HG03521 (cell line): ENCODE data around the gene KMT5B.

ENCODE experiments used
- ATAC-seq: cut with Tn5 transposase; IDR thresholded peaks from one replicate; pipeline ENCODE4 v1.9.1; 2021; ENCODE audit warnings: mild to moderate bottlenecking, moderate library complexity; ENCODE audit not compliant: unreplicated experiment

Gene KMT5B

DNA sequence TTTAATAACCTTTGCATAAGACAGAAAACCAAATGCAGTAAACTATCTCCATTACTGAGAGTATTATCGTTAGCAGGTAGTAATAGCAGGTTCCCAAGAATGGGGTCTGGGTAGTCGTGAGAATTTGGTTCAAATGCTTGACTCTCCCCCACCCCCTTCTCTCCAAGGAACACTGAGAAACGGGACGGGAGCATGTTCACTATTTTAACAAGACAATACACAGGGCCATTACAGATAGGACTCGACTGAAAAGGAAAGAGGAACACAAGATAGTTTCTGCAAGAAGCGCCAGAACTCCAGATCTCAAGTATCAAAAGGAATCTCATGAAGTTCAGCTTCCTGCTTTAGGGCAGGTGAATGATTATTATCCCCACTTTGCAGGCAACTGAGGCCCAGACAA lies 27.0 kb downstream of the KMT5B start:
- ATAC-seq, result no peak

DNA sequence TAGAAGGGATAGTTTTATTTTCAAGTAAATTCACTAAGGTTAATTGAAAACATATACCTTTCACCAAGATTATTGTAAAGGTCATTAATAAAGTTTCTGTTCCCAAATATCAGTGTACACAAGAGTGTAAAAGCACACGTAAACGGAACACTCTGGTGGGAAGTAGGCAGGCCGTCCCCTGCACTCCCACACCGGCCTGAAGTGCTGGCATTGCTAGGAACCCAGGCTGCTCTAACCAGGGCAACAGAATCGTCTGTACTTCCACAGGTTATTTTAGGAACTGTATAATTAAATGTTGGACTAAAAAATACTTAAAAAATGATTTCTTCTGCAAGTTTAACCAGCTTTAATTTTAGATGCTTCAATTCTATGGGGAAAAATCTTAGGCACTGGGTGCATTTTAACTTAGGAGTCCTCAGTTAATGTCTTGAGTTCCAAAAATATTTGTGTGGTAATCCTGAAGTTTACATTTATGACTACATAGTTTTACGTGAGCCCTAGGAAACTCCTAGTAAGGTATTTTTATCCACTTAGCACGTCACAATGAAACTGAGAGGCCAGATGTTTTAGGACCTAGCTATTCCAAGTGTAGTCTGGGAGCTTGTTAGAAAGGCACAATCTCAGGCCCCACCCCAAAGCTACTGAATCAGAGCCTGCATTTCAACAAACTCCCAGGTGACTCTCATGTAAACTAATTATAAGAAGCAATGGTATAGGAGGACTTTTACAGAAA lies 31.2 kb downstream of the KMT5B start:
- ATAC-seq, result no peak

DNA sequence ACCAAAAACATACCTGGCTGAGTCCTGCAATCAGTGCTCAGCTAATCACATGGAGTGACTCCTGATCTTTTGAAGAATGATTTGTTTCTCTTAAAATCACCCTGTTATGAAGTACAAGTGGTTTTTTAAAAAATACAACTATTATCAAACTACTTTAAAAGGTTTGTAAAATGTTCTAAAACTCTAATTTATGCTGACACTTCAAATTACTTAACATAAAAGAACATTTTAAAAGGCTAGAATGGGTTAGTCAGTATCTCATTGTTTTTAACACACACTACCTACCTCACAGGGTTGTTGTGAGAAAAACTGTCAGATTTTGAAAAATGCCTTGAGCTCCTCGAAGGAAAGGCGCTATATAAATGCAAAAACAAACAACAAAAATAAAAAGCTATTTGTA lies 33.2 kb downstream of the KMT5B start:
- no peak for ATAC-seq

DNA sequence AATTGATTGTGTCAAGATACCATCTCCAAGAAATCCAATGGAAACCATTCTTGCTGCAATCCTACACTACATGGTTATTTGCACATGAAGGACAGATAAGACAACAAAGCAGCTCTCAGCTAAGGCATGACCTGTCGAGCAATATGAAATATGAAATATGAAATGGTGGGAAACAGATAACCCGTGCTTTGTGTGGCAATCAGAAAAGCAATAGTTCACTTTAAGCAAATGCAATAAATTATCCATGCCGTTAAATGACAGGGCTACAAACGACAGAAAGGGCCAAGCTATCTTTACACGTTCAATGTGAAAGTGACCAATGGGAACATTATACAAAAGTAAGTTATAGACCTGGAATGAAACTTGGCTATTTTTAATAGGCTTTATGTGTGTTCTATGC lies 35.2 kb downstream of the KMT5B start:
- no peak for ATAC-seq

DNA sequence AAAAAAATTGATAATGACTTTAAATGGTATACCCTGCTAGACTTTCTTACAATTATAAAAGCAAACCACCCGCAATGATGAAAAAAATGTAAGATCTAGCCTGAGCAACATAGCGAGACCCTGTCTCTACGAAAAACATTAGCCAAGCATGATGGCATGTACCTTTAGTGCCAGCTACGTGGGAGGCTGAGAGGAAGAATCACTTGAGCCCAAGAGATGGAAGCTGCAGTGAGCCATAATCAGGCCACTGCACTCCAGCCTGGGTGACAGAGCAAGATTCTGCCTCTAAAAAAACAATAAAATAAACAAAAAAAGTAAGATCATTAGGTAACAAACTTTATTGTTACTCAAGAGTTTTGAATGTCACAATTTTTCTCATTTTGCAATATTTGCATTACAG lies 39.2 kb downstream of the KMT5B start:
- ATAC-seq, result no peak

DNA sequence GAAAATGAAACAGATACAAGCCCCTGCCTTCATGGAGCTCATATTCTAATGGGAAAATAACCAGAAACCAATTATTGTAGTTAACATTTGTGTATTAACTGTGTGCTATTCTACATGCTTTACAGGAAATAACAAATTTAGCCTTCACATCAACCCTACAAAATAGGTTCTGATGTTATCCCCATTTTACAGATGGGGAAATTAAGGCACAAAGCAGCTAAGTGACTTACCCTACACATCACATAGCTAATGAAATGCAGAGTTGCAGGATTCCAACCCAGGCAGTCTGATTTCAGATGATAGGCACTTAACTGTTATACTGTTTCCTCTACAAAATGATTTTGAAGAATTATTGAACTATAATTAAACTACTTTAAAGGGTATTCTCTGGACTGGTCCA lies 43.7 kb downstream of the KMT5B start:
- no peak for ATAC-seq

DNA sequence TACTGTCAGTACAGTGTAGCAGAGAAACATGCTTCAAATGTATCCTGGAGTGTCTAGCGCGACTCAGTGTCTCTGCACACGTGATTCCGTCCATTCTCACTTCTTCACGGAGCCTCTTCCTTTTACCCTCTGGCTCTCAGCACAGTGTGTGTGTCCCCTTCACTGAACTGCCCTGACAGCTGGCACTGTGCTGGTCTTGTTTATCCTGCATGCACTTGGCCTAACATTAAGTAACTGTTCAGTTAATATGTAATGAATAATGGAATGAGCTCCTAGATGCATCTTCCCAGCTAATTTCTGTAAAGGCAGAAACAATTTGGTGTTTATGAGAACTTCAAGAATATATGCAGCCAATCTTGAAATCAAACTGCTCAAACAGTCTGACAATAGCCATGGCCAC lies 44.4 kb downstream of the KMT5B start:
- no peak for ATAC-seq

DNA sequence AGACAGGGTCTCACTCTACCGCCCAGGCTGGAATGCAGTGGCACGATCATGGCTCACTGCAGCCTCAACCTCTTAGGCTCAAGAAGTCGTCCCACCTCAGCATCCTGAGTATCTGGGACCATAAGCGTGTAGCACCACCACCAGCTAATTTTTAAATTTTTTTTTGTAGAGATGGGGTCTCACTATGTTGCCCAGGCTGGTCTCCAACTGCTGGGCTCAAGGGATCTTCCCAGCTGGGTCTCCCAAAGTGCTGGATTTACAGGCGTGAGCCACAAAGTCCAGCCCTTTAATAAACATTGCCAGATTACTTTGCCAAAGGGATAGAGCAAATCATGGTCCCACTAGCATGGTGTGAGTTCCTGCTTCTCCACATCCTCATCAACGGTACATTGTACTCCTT lies 45.6 kb downstream of the KMT5B start:
- no peak for ATAC-seq

DNA sequence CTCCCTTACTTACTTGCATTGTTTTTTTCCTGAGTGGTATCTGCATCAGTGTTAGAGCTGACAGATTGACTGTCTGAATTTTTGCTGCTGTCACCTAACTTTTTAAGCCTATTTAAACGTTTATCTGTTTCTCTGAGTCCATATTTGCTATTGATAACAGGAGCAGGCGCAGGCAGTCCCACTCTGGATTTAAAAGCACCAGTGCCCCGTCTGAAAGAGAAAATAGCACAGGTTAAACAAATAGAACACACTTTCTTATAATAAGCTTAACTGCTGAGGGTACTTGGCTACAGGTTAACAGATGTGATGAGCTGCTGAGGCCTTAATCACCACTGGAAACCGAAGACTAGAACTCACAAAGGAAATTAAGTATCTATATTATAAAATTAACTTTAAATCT lies 46.1 kb downstream of the KMT5B start:
- ATAC-seq, result no peak

DNA sequence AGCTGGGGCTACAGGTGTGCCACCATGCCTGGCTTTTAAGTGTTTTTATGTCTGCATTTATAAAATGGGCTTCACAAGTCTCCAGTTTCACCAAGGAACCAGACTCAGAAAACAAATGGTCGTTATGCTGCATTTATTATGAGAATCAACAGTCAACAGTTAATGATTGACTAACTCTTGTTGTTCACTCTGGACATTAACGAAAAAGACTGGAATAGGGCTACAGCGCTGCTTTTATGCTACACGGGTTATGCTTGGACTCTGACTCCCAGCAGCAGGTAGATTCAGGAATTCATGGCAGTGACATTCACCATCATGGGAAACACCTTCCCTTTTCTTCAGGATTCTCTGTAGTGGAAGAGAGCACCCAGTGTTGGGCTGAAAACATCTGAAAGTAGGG lies 47.5 kb downstream of the KMT5B start:
- ATAC-seq, result no peak

DNA sequence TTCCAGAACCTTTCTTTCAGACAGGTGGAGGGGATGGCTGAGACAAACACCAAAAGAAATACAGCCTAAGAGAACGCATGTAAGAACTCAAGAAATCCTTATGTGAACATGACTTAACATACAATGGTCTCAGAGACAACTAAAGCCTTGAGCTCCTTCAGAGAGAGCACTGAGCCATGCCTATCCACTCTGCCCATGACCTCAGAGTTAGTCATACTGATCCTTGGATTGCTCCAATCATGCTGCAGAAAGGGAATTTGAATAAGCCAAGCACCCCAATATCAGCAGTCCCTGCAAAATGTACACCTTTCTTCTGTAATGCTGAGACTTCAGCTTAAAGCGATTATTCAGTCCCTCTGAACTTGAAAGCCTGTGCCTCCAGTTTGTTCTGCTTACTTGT lies 48.7 kb downstream of the KMT5B start:
- ATAC-seq, result no peak

DNA sequence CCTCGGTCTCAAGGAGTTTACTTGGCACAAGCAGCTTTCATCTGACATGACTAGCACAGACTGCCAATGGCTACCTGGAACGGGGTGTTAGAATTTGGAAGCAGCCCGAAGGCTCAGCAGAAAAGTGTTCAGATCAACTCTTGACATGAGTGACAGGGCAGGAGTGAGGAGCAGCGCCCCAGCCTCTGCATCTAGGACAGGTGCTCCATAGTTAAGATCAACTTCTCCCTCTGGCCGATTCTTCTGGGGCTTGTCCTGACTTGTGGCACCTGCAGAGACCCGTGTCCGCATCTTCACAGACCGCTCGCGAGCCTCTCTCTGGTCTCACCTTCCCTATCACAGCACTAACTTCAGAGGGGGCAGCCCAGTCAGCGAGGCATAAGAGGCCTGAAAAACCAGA lies 49.4 kb downstream of the KMT5B start:
- ATAC-seq, result no peak

DNA sequence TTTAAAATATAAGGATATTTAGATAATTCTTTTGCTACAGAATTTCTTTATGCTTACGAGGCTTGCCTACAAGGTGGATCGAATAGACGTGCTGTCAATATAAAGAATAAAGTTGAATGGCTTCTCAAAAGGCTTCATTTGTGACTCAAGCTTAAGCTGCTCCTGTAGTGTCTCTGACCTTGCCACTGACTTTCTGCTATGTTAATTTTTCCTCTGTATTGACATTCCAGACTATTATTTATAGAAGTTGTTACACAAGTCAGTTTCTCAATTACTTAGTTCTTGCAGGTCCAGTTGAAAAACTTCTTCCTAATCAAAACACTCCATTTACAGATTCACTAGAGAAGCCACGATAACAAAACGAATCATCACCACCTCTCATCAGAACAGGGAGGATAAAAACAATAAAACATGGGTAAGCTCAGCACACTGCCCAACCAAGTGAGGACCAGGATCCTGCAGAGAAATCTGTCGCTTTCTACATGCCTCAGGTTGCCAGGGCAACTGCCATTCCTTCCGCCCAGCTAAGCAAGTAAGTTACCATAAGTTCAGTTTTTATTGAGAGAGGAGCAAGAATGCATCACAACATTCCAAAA lies 52.9 kb downstream of the KMT5B start:
- ATAC-seq, result no peak

DNA sequence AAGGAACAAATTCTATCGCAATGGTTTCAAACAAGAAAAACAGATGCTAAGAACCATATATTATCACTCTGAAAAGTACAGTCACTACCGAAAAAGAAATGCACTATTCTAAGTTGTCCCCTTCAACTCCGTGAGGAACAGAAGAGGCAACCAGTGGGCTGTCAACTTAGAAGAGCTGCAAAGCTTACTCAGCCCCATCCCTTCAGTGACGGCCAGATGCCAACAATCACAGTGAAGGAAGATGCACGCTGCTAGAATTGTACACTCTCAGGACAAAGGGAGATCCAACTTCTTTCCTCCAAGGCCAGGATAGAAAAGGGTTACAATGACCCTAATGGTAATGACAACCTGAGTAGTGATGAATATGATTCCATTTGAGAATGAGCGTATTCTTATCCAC lies 53.4 kb downstream of the KMT5B start:
- no peak for ATAC-seq

DNA sequence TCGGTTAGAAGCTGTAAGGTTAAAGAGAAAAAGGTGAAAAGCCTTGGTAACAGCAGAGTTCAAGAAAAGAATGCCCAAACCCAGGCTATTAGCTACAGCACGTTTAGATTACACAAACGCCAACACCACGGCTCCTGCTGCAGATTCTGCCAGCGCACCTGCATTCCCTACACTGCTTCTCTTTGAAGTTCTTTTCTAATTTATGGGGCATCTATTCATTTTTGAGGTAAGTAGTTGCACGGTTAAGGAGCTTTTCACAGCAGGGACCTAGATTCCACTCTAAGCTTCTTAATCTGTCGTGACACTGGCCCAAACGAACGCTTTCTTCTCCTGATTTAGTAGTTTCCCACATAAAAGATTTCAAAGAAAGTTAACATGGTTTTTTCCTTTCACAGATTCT lies 53.9 kb downstream of the KMT5B start:
- no peak for ATAC-seq

DNA sequence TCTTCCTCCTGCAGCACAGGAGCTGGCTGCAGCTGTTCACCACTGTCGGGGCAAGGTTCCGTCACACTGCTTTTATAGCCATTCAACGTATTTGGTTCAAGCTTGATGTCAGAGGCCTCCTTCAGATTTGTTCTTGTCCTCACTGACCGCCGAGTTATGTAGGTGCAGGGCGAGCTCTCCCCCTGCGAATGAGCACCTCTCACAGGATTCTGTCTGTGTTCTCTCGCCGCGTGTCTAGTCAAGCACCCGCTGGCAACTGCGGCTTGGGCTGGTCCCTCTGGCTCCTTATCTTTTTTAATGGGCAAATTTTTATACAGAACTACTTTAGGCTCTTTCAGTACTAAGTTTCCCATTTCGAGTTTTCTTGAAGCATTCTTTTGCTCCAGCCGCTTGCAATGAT lies 54.5 kb downstream of the KMT5B start:
- ATAC-seq, result no peak

DNA sequence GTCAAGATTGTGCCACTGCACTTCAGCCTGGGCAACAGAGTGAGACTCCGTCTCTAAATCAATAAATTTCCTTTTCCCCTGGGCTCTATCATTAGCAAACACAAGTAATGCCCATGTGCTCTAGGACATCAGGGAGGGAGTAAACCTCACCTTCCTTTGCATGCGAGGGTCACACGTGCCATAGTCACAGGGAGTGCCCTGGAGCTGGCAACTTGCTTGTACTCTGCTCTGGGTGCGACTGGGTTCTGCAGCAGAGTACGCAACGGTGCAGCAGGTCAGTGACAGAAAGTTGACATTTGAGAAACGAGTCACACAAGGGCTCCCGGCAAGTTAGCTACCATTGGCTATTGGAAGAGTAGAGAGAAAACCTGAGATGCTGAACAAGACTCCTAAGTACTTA lies 59.4 kb downstream of the KMT5B start:
- ATAC-seq, result no peak

DNA sequence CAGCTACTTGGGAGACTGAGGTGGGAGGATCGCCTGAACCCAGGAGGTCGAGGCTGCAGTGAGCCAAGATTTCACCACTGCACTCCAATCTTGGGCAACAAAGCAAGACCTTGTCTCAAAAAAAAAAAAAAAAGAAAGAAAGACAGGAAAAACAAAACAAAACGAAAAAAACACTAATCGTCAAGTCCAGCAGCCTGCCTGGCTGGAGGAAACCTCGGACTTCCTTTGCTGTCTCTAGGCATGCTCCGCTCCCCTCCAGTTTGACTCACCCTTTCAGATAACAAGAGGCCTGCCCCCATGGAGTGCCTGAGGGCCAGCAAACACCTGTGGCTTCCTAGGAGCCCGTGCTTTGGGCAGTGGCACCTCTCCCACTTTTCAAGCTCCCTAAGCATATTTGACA lies 63.1 kb downstream of the KMT5B start:
- no peak for ATAC-seq

DNA sequence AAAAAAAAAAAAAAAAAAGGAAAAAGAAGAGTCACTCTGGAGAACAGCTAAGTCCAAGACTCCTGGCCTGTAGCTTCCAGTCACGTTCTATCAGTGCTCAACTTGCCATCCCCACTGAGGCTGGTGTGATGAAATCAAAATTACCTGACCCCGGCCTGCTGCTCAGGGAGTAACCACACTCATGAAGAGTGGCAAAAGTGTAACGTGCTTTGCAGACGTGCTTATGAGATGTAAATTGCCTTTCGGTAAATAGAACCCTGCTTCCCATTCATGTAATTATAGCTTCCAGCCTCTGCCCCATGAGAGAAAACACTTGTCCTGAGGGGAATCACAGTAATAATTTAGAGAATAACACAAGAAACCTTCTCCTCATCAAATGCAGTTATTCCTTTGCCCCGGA lies 63.7 kb downstream of the KMT5B start:
- ATAC-seq, result no peak

DNA sequence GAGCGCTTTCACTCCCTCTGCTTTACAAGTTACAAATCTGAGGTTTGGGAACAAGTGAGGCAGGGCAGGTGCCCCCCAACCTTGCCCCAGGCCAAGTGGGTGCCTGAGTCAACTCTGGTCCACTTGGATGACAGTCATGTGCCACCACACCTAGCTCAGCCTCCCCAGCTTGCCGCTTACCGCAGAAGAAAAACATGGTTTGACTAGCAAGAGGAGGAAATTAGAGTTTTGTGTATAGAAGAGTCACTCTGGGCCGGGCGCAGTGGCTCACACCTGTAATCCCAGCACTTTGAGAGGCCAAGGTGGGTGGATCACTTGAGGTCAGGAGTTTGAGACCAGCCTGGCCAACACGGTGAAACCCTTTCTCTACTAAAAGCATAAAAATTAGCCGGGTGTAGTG lies 64.2 kb downstream of the KMT5B start:
- ATAC-seq, result no peak

DNA sequence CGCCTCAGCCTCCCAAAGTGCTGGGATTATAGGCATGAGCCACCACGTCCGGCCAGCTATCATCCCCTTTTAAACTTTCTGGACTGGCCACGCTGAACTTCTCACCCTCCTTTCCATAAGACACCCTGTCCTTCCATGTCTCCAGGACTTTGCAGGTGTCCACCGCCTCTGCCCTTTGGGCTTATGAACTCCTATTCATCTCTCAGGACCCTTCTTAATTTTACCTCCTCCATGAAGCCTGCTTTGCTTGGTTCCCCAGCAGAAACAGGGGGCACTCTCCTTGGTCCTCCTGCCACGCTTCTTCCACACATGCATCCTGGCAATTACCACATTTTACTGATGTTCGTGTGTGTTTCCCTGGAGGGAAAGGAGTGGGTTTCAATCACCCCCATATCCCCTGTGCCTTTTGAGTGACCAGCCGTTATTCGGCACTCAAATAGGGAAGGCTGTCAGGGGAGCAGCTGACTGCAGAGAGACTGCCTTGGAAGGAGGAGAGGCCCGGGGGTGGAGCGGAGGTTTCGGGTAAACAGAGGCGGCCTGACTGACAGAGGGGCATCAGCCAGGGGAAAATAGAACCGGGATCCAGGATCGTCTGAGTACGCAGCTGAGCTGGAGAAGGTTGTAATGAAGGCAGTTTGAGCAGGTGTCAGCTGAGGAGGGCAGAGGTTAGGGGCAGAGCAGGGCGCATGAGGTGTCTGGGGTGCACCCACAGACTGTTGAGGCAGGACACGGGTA lies 64.9 kb downstream of the KMT5B start:
- ATAC-seq, result no peak

DNA sequence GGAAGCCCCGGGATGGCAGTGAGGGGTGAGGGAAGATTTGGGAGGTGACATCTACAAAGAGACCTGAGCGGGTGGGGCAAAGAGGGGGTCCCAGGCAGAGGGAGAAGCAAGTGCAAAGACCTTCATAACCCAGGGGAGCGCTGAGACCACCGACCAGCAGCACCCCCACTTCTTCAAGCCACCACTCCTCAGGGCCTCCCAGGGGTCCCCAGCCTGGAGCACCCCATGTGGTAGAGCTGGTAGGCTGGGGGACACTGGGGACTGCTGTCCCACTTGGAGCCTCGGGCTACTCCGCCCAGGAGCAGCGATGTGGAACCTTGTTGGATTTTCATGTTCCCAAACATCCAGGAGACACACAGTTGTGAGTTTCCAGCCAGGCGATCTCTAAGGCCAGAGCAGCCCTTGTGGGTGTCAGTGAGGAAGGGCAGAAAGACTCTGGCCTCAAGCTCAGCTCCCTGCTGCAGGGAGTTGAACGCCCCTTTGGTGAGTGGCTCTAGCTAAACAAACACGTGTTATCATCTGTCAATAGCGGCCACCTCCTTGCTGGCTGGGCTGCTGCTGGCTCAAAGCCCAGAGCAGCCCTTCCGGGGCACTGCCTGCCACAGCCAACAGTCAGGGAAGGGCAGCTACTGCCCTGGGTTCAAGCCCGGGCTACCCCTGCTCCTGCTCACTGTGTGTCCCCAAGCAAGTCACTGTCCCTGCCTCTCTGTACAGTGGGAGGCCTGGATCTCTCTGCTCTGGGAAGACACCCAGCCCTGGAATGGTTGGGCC lies 66.2 kb downstream of the KMT5B start:
- no peak for ATAC-seq
